K562 (cell line): ENCODE data around the gene RHOV. TPM values are rescaled to one million over a fixed set of nuclear protein-coding genes. Genes with fewer than 3 reads are reported as not detected.
A peak's percentile ranks its signal among the peaks of the same experiment; 100 is the strongest.

Source experiments
- BHLHE40 ChIP-seq: IDR thresholded peaks from 2 replicates; pipeline ENCODE4 v1.6.1; 2011; ENCODE audit warnings: low read length, improper control_type of control experiment
- CBX3 ChIP-seq, 2 experiments: IDR thresholded peaks; 1 replicate in 1 of 2; 2 replicates in 1 of 2; pipeline ENCODE4 v1.6.1; 2012; ENCODE audit warnings: inconsistent platforms in 2 of 2, low read length in 2 of 2, borderline replicate concordance in 1 of 2, control low read depth in 1 of 2
- CEBPB ChIP-seq: fragments of 450-650 bp; IDR thresholded peaks from 2 replicates; pipeline ENCODE4 v1.6.1; 2016; ENCODE audit warnings: missing genetic modification characterization, missing compliant biosample characterization
- COPS2 ChIP-seq: fragments of 450-650 bp; conservative IDR thresholded peaks from 2 replicates; pipeline ENCODE4 v1.6.1; 2016; ENCODE audit warnings: mild to moderate bottlenecking, moderate library complexity
- ELF4 ChIP-seq: fragments of 450-650 bp; formaldehyde crosslinking; IDR thresholded peaks from 2 replicates; pipeline ENCODE4 v1.4.0; 2022; ENCODE audit warnings: missing genetic modification characterization
- FOXJ2 ChIP-seq: fragments of 200-800 bp; sonication (Bioruptor generic); IDR thresholded peaks from 2 replicates; pipeline ENCODE4 v1.6.1; 2016; ENCODE audit warnings: missing genetic modification characterization, missing compliant biosample characterization
- FOXP1 ChIP-seq: sonication (generic); formaldehyde crosslinking; IDR thresholded peaks from 2 replicates; pipeline ENCODE4 v1.8.0; 2022; ENCODE audit warnings: mild to moderate bottlenecking, missing genetic modification reagents
- GABPA ChIP-seq: fragments of 200-800 bp; sonication (Bioruptor generic); conservative IDR thresholded peaks from 2 replicates; pipeline ENCODE4 v1.6.1; 2016; ENCODE audit warnings: low read depth, missing genetic modification characterization, missing compliant biosample characterization
- GABPB1 ChIP-seq: sonication (generic); formaldehyde crosslinking; IDR thresholded peaks from 2 replicates; pipeline ENCODE4 v1.8.0; 2022; ENCODE audit warnings: mild to moderate bottlenecking, missing genetic modification reagents
- HOXB6 ChIP-seq: fragments of 250-450 bp; sonication (Bioruptor Pico); IDR thresholded peaks from 2 replicates; pipeline ENCODE4 v1.5.1; 2022; ENCODE audit warnings: mild to moderate bottlenecking, borderline replicate concordance
- ILF3 ChIP-seq: fragments of 450-650 bp; IDR thresholded peaks from 2 replicates; pipeline ENCODE4 v1.6.1; 2018; ENCODE audit warnings: antibody characterized with exemption, mild to moderate bottlenecking, moderate library complexity, borderline replicate concordance
- RB1 ChIP-seq: fragments of 450-650 bp; IDR thresholded peaks from 2 replicates; pipeline ENCODE4 v1.6.1; 2017; ENCODE audit warnings: low read depth, mild to moderate bottlenecking
- SMAD4 ChIP-seq: fragments of 250-450 bp; sonication (Bioruptor Pico); conservative IDR thresholded peaks from 2 replicates; pipeline ENCODE4 v1.8.0; 2021; ENCODE audit warnings: inconsistent platforms, mild to moderate bottlenecking, moderate library complexity
- ZC3H8 ChIP-seq: fragments of 450-650 bp; IDR thresholded peaks from 2 replicates; pipeline ENCODE4 v1.6.1; 2017
- ZSCAN32 ChIP-seq: fragments of 450-650 bp; formaldehyde crosslinking; IDR thresholded peaks from 2 replicates; pipeline ENCODE4 v1.4.0; 2020; ENCODE audit warnings: mild to moderate bottlenecking, moderate library complexity
- polyA plus RNA-seq, 8 experiments: library from polyadenylated mRNA; depleted of rRNA in 4 of 8; stranded (reverse) in 5 of 8; unstranded in 3 of 8; fragments of >200 nt; fragmentation: Nextera tagmentation in 2 of 8; fragmentation: Illumina TruSeq in 1 of 8; extraction: Ambion mirVana in 2 of 8; extraction: Trizol in 1 of 8; gene quantifications; 2 replicates each; pipeline versions ENCODE4 v1.2.1 to v1.2.3, GENCODE V29; 2011 to 2014; ENCODE audit warnings: inconsistent platforms in 1 of 8, missing spikeins in 1 of 8
- total RNA-seq, 7 experiments: library from RNA; depleted of rRNA in 6 of 7; stranded (reverse); fragments of >200 nt in 6 of 7; fragmentation: Illumina TruSeq in 2 of 7; extraction: Trizol in 2 of 7; gene quantifications; 2 replicates each; pipeline versions ENCODE4 v1.2.1 to v1.2.3, GENCODE V29; 2011 to 2021; ENCODE audit warnings: low replicate concordance in 1 of 7
- TF ChIP-seq, protein P1 (sequence below): sonication (generic); formaldehyde crosslinking; IDR thresholded peaks from 2 replicates; pipeline ENCODE4 v1.8.0; 2022; ENCODE audit warnings: missing genetic modification reagents, mild to moderate bottlenecking, moderate library complexity, borderline replicate concordance
- TF ChIP-seq, protein P2 (sequence below), 2 experiments: IDR thresholded peaks; 2 replicates each; pipeline ENCODE4 v1.6.1; 2012; ENCODE audit warnings: improper control_type of control experiment in 2 of 2, low read depth in 2 of 2, low read length in 2 of 2, borderline replicate concordance in 1 of 2
- TF ChIP-seq, protein P3 (sequence below): sonication (generic); formaldehyde crosslinking; IDR thresholded peaks from 2 replicates; pipeline ENCODE4 v1.8.0; 2023; ENCODE audit warnings: mild to moderate bottlenecking, missing genetic modification reagents
- TF ChIP-seq, protein P4 (sequence below): sonication (generic); formaldehyde crosslinking; IDR thresholded peaks from 2 replicates; pipeline ENCODE4 v1.8.1; 2023; ENCODE audit warnings: mild to moderate bottlenecking, missing genetic modification reagents, moderate library complexity

RHOV gene
- total and polyA plus RNA-seq, 9 of the 15 experiments (the other 6 are each of a cell fraction or from before 2014, with no cell fraction given): 0.08 to 2.0 (median 1.1) TPM

DNA sequence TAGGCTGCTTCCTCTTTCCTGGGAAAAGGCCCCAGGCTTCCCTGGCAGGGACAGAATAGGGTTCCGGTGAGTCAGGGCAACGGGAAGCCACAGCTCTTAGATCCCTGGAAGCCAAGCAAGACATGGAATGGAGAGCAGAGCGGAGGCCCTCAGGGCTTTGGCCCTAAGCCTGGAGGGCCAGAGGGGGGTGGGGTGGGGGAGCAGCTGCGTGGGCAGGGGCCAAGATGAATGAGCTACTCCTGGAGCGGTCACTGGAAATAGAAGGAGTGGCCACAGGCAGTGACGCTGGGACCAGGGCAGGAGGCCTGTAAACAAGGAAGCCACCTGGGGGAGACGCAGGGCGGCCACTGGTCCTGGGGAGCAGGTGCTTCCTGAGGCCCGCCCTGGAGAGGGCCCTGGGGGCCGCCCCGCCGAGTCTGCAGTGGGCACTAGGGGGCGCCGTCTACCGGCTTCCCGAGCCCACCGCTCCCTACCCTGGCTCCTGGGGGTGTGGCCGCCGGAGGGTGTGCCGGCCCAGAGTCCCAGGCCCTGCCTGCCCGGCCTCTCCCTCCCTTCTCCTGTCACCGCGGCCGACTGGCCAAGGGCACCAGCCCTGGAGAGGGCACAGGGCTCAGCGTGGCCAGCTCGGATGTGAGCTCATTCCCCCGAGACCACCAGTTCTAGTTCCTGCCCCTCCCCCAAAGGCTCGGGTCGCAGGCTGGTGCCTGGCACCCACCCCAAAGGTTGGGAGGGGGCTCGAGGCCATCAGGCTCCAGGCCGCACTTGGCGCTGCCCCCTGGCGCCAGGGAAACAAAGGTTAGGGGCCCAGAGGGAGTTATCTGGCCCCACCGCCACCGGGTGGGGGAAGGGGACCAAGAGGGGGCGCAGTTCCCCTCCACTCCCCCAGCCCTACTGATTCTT lies 32.3 kb upstream of the RHOV start (continued):
- TF ChIP-seq HOXB6 (no peak; the same call in 1 of the 2 replicates), CEBPB (no peak), ZSCAN32 (CRISPR knock-in tag) (no peak), BHLHE40 (0 out of 2 replicates have a peak, but pooled peaks have one; percentile 42), GABPA (tag) (no peak), SMAD4 (CRISPR knock-in tag) (peak; percentile 39; the same call in 1 of the 2 replicates), GABPB1 (CRISPR knock-in tag) (0 out of 2 replicates have a peak, but pooled peaks have one; percentile 6), ILF3 (no peak), ELF4 (CRISPR knock-in tag) (no peak), RB1 (peak; percentile 94), COPS2 (no peak), CBX3 (IDR thresholded peaks at IDR 0.05; ENCODE audit: borderline replicate concordance in 1 of 2, low read length in 2 of 2) (peak in 1 of 2 experiments; percentile 85; a peak in 1 of 3 replicates), ZC3H8 (no peak), FOXJ2 (tag) (no peak), FOXP1 (CRISPR knock-in tag) (0 out of 2 replicates have a peak, but pooled peaks have one; percentile 36)
- TF ChIP-seq, protein P1, sequence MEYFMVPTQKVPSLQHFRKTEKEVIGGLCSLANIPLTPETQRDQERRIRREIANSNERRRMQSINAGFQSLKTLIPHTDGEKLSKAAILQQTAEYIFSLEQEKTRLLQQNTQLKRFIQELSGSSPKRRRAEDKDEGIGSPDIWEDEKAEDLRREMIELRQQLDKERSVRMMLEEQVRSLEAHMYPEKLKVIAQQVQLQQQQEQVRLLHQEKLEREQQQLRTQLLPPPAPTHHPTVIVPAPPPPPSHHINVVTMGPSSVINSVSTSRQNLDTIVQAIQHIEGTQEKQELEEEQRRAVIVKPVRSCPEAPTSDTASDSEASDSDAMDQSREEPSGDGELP: peak; percentile 75; the same call in 1 of the 2 replicates
- TF ChIP-seq, protein P2, sequence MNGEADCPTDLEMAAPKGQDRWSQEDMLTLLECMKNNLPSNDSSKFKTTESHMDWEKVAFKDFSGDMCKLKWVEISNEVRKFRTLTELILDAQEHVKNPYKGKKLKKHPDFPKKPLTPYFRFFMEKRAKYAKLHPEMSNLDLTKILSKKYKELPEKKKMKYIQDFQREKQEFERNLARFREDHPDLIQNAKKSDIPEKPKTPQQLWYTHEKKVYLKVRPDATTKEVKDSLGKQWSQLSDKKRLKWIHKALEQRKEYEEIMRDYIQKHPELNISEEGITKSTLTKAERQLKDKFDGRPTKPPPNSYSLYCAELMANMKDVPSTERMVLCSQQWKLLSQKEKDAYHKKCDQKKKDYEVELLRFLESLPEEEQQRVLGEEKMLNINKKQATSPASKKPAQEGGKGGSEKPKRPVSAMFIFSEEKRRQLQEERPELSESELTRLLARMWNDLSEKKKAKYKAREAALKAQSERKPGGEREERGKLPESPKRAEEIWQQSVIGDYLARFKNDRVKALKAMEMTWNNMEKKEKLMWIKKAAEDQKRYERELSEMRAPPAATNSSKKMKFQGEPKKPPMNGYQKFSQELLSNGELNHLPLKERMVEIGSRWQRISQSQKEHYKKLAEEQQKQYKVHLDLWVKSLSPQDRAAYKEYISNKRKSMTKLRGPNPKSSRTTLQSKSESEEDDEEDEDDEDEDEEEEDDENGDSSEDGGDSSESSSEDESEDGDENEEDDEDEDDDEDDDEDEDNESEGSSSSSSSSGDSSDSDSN (IDR thresholded peaks at IDR 0.05; ENCODE audit: borderline replicate concordance in 1 of 2, low read depth in 2 of 2, low read length in 2 of 2): no peak
- TF ChIP-seq, protein P3, sequence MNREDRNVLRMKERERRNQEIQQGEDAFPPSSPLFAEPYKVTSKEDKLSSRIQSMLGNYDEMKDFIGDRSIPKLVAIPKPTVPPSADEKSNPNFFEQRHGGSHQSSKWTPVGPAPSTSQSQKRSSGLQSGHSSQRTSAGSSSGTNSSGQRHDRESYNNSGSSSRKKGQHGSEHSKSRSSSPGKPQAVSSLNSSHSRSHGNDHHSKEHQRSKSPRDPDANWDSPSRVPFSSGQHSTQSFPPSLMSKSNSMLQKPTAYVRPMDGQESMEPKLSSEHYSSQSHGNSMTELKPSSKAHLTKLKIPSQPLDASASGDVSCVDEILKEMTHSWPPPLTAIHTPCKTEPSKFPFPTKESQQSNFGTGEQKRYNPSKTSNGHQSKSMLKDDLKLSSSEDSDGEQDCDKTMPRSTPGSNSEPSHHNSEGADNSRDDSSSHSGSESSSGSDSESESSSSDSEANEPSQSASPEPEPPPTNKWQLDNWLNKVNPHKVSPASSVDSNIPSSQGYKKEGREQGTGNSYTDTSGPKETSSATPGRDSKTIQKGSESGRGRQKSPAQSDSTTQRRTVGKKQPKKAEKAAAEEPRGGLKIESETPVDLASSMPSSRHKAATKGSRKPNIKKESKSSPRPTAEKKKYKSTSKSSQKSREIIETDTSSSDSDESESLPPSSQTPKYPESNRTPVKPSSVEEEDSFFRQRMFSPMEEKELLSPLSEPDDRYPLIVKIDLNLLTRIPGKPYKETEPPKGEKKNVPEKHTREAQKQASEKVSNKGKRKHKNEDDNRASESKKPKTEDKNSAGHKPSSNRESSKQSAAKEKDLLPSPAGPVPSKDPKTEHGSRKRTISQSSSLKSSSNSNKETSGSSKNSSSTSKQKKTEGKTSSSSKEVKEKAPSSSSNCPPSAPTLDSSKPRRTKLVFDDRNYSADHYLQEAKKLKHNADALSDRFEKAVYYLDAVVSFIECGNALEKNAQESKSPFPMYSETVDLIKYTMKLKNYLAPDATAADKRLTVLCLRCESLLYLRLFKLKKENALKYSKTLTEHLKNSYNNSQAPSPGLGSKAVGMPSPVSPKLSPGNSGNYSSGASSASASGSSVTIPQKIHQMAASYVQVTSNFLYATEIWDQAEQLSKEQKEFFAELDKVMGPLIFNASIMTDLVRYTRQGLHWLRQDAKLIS (CRISPR knock-in tag): 0 out of 2 replicates have a peak, but pooled peaks have one; percentile 0
- TF ChIP-seq, protein P4, sequence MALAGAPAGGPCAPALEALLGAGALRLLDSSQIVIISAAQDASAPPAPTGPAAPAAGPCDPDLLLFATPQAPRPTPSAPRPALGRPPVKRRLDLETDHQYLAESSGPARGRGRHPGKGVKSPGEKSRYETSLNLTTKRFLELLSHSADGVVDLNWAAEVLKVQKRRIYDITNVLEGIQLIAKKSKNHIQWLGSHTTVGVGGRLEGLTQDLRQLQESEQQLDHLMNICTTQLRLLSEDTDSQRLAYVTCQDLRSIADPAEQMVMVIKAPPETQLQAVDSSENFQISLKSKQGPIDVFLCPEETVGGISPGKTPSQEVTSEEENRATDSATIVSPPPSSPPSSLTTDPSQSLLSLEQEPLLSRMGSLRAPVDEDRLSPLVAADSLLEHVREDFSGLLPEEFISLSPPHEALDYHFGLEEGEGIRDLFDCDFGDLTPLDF (CRISPR knock-in tag): no peak
